WERI-Rb-1 (cell line): Measurements from ENCODE around the gene UBQLN4.
"Not testable (repeated sequence)": the region's sequence is repeated elsewhere in the genome, so short reads cannot be mapped to it uniquely, and the experiment has no call there.

ENCODE experiments used
- DNase-seq: peaks from one replicate; pipeline ENCODE4 v3.0.0-alpha.2; 2020
- H3K27ac ChIP-seq: fragments of 250-450 bp; sonication (Bioruptor Pico); 2 replicates; pipeline ENCODE4 v1.5.1; 2020; ENCODE audit warnings: mild to moderate bottlenecking, moderate library complexity
- H3K27me3 ChIP-seq: fragments of 250-450 bp; sonication (Bioruptor Pico); 2 replicates; pipeline ENCODE4 v1.5.1; 2021; ENCODE audit warnings: mild to moderate bottlenecking, low read depth, moderate library complexity; ENCODE audit not compliant: insufficient read depth, severe bottlenecking
- H3K36me3 ChIP-seq: fragments of 250-450 bp; sonication (Bioruptor Pico); 2 replicates; pipeline ENCODE4 v1.5.1; 2020; ENCODE audit warnings: mild to moderate bottlenecking, moderate library complexity
- H3K4me3 ChIP-seq: 2 replicates; pipeline ENCODE4 v1.5.1; 2011; ENCODE audit warnings: low read depth, mild to moderate bottlenecking, control low read depth, low read length
- H3K9me3 ChIP-seq: fragments of 250-450 bp; sonication (Bioruptor Pico); 2 replicates; pipeline ENCODE4 v1.5.1; 2021; ENCODE audit warnings: mild to moderate bottlenecking, moderate library complexity; ENCODE audit not compliant: severe bottlenecking
- CTCF ChIP-seq: IDR thresholded peaks from 2 replicates; pipeline ENCODE4 v1.5.1; 2011; ENCODE audit warnings: low read depth, mild to moderate bottlenecking, control low read depth, inconsistent platforms, low read length

The UBQLN4 gene

GRCh38 chr1:156075162-156075561, 21.6 kb upstream of the UBQLN4 start:
- no peaks in the 10 kb centered on the region for H3K27me3 ChIP-seq
- H3K36me3 ChIP-seq = peaks cover 67% of the 10 kb centered on the region
- H3K4me3 ChIP-seq = no peak overlapping the region
- peak; percentile 24; the same call in 1 of the 2 replicates for TF ChIP-seq CTCF
- no peaks in the 10 kb centered on the region for H3K9me3 ChIP-seq
- DNase-seq = peak; percentile 77
- peak overlapping the region; percentile 70 for H3K27ac ChIP-seq

- H3K9me3 ChIP-seq = no peaks in the 10 kb centered on the region
- no peaks in the 10 kb centered on the region for H3K27me3 ChIP-seq
- H3K36me3 ChIP-seq = peaks cover 63% of the 10 kb centered on the region
- DNase-seq = peak; percentile 75
- H3K4me3 ChIP-seq = no peak overlapping the region; the same call in 1 of the 2 replicates
- no peak for TF ChIP-seq CTCF
- H3K27ac ChIP-seq = peak overlapping the region; percentile 70
These were observed 21.1 kb upstream of the UBQLN4 start for GRCh38 chr1:156074661-156075060.

- H3K9me3 ChIP-seq = no peaks in the 10 kb centered on the region
- no peaks in the 10 kb centered on the region for H3K27me3 ChIP-seq
- peaks cover 56% of the 10 kb centered on the region for H3K36me3 ChIP-seq
- H3K4me3 ChIP-seq = no peak overlapping the region
- DNase-seq = peak; percentile 95
- peak overlapping the region; percentile 70 for H3K27ac ChIP-seq
- TF ChIP-seq CTCF = no peak
These were observed 20.1 kb upstream of the UBQLN4 start for GRCh38 chr1:156073740-156074139.

- Histone ChIP-seq H3K27ac (peak overlapping the region; percentile 70), H3K9me3 (no peaks in the 10 kb centered on the region), H3K4me3 (no peak overlapping the region), H3K27me3 (no peaks in the 10 kb centered on the region), H3K36me3 (peaks cover 51% of the 10 kb centered on the region)
- no peak for TF ChIP-seq CTCF
- no peak for DNase-seq
These were observed 19.6 kb upstream of the UBQLN4 start for GRCh38 chr1:156073110-156073687.

- Histone ChIP-seq H3K27me3 (no peaks in the 10 kb centered on the region), H3K36me3 (peaks cover 41% of the 10 kb centered on the region), H3K4me3 (no peak overlapping the region), H3K9me3 (no peaks in the 10 kb centered on the region), H3K27ac (no peak overlapping the region)
- DNase-seq = no peak
- no peak for TF ChIP-seq CTCF
These were observed 18.7 kb upstream of the UBQLN4 start for GRCh38 chr1:156072251-156072650.

GRCh38 chr1:156071332-156071816, 17.8 kb upstream of the UBQLN4 start:
- H3K4me3 ChIP-seq, H3K27me3 ChIP-seq, H3K27ac ChIP-seq, H3K9me3 ChIP-seq, DNase-seq: not testable (repeated sequence)
- peaks cover 32% of the 10 kb centered on the region for H3K36me3 ChIP-seq
